Testis (tissue), 2 donors: ENCODE results near the gene SCGB2A2.

ENCODE experiments used
- POLR2A ChIP-seq: fragments of 450-650 bp; IDR thresholded peaks from one replicate; pipeline ENCODE4 v1.6.1; 2017; ENCODE audit warnings: antibody characterized with exemption, mild to moderate bottlenecking, moderate library complexity
- TF ChIP-seq, protein P1 (sequence below), 3 experiments: fragments of 450-650 bp in 2 of 3; fragments of 200-600 bp in 1 of 3; sonication (generic) in 1 of 3; IDR thresholded peaks; one replicate each; pipeline ENCODE4 v1.5.1; 2016 to 2019; ENCODE audit warnings: antibody characterized with exemption in 3 of 3, mild to moderate bottlenecking in 2 of 3, moderate library complexity in 1 of 3

DNA sequence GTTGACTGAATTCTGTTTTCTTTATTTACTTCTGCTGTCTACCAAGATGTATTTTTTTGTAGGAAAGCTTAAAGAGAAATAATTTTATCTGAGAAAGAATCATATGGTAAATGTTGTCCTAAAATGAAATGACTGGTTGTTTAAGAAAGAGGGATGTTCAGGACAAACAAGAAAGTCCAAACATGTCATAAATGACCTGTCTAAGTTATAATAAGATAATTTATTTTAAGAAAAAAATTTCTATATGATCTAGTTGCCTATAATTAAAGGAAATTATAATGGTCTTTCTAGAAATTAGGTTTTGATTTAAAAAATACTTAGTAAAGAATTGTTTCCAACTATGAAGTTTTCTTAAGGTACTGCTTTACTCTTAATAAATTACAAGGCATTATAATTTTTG, 10.5 kb downstream of the SCGB2A2 start:
- TF ChIP-seq, protein P1, sequence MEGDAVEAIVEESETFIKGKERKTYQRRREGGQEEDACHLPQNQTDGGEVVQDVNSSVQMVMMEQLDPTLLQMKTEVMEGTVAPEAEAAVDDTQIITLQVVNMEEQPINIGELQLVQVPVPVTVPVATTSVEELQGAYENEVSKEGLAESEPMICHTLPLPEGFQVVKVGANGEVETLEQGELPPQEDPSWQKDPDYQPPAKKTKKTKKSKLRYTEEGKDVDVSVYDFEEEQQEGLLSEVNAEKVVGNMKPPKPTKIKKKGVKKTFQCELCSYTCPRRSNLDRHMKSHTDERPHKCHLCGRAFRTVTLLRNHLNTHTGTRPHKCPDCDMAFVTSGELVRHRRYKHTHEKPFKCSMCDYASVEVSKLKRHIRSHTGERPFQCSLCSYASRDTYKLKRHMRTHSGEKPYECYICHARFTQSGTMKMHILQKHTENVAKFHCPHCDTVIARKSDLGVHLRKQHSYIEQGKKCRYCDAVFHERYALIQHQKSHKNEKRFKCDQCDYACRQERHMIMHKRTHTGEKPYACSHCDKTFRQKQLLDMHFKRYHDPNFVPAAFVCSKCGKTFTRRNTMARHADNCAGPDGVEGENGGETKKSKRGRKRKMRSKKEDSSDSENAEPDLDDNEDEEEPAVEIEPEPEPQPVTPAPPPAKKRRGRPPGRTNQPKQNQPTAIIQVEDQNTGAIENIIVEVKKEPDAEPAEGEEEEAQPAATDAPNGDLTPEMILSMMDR (IDR thresholded peaks at IDR 0.05) = no peak
- no peak for TF ChIP-seq POLR2A
